Astrocyte (in vitro differentiated cells and primary cell): ENCODE data around the gene SERPINA1. TPM values are rescaled to one million over a fixed set of nuclear protein-coding genes. Genes with fewer than 3 reads are reported as not detected.
A peak's percentile ranks its signal among the peaks of the same experiment; 100 is the strongest.
"Not testable (repeated sequence)": the region's sequence is repeated elsewhere in the genome, so short reads cannot be mapped to it uniquely, and the experiment has no call there.

Experiments
- DNase-seq: peaks from one replicate; pipeline ENCODE4 v3.0.0-alpha.2; 2010; ENCODE audit warnings: low read depth
- FAIRE-seq: peaks from 2 replicates; lab custom pipeline; 2011; peaks lifted over from hg19 to GRCh38; lab: Jason Lieb, UNC
- H2AFZ ChIP-seq: 2 replicates; pipeline ENCODE4 v1.6.0; 2012; ENCODE audit warnings: low read depth, low read length, inconsistent platforms
- H3K27ac ChIP-seq: 2 replicates; pipeline ENCODE4 v1.5.1; 2011; ENCODE audit warnings: low read depth, low read length, inconsistent platforms
- H3K27me3 ChIP-seq: 2 replicates; pipeline ENCODE4 v1.6.0; 2011; ENCODE audit warnings: low read length, inconsistent platforms; ENCODE audit not compliant: insufficient read depth
- H3K36me3 ChIP-seq: 2 replicates; pipeline ENCODE4 v1.5.1; 2011; ENCODE audit warnings: low read length, inconsistent platforms; ENCODE audit not compliant: insufficient read depth
- H3K4me1 ChIP-seq: 2 replicates; pipeline ENCODE4 v1.5.1; 2011; ENCODE audit warnings: low read length, inconsistent platforms; ENCODE audit not compliant: insufficient read depth
- H3K4me2 ChIP-seq: 2 replicates; pipeline ENCODE4 v1.6.0; 2012; ENCODE audit warnings: low read length, inconsistent platforms
- H3K4me3 ChIP-seq: 2 replicates; pipeline ENCODE4 v1.5.1; 2011; ENCODE audit warnings: low read depth, mild to moderate bottlenecking, low read length, inconsistent platforms; ENCODE audit not compliant: insufficient read depth
- H3K79me2 ChIP-seq: 2 replicates; pipeline ENCODE4 v1.6.0; 2012; ENCODE audit warnings: mild to moderate bottlenecking, low read length, inconsistent platforms; ENCODE audit not compliant: insufficient read depth
- H3K9ac ChIP-seq: 2 replicates; pipeline ENCODE4 v1.6.0; 2012; ENCODE audit warnings: mild to moderate bottlenecking, low read length, inconsistent platforms
- H3K9me3 ChIP-seq: 2 replicates; pipeline ENCODE4 v1.5.1; 2012; ENCODE audit warnings: low read depth, mild to moderate bottlenecking, low read length, inconsistent platforms; ENCODE audit not compliant: insufficient read depth
- H4K20me1 ChIP-seq: 2 replicates; pipeline ENCODE4 v1.6.0; 2012; ENCODE audit warnings: low read length, inconsistent platforms; ENCODE audit not compliant: insufficient read depth
- H3K27ac Mint-ChIP-seq: one replicate; pipeline ENCODE4 v1.8.0; 2021; ENCODE audit warnings: mild to moderate bottlenecking, mixed read lengths; ENCODE audit not compliant: unreplicated experiment
- H3K27me3 Mint-ChIP-seq: one replicate; pipeline ENCODE4 v1.8.0; 2021; ENCODE audit warnings: low read depth, mixed read lengths; ENCODE audit not compliant: unreplicated experiment
- H3K36me3 Mint-ChIP-seq: one replicate; pipeline ENCODE4 v1.8.0; 2021; ENCODE audit warnings: low read depth, mixed read lengths; ENCODE audit not compliant: unreplicated experiment
- H3K4me1 Mint-ChIP-seq: one replicate; pipeline ENCODE4 v1.8.0; 2021; ENCODE audit warnings: low read depth, mixed read lengths; ENCODE audit not compliant: unreplicated experiment
- H3K4me3 Mint-ChIP-seq: one replicate; pipeline ENCODE4 v1.8.0; 2021; ENCODE audit warnings: mild to moderate bottlenecking, moderate library complexity, mixed read lengths; ENCODE audit not compliant: unreplicated experiment
- H3K9me3 Mint-ChIP-seq: one replicate; pipeline ENCODE4 v1.8.0; 2021; ENCODE audit warnings: mild to moderate bottlenecking, mixed read lengths; ENCODE audit not compliant: unreplicated experiment
- CTCF ChIP-seq: IDR thresholded peaks from 2 replicates; pipeline ENCODE4 v1.5.1; 2011; ENCODE audit warnings: low read depth, mild to moderate bottlenecking, inconsistent platforms, low read length, moderate library complexity; ENCODE audit not compliant: insufficient read depth
- EZH2 ChIP-seq: IDR thresholded peaks from 2 replicates; pipeline ENCODE4 v1.6.1; 2012; ENCODE audit warnings: mild to moderate bottlenecking, low read length, inconsistent platforms; ENCODE audit not compliant: insufficient read depth
- total RNA-seq: library from RNA; stranded (reverse); gene quantifications from 2 replicates; pipeline ENCODE4 v1.2.1, GENCODE V29; 2021

Gene SERPINA1
- total RNA-seq, 1 donor from 2014 or later, result 0.98 TPM

- DNase-seq, result no peak
- Mint-ChIP-seq H3K27me3 (peaks cover 8% of the 10 kb centered on the region), H3K4me1 (no peaks in the 10 kb centered on the region), H3K27ac (no peak overlapping the region), H3K9me3 (peaks cover 18% of the 10 kb centered on the region), H3K4me3 (no peak overlapping the region), H3K36me3 (no peaks in the 10 kb centered on the region)
- Histone ChIP-seq H3K79me2 (no peaks in the 10 kb centered on the region), H3K36me3 (no peaks in the 10 kb centered on the region), H3K4me1 (no peaks in the 10 kb centered on the region), H3K4me3 (no peak overlapping the region), H3K9ac (no peak overlapping the region), H2AFZ (no peak overlapping the region), H3K27ac (no peak overlapping the region), H3K4me2 (no peak overlapping the region), H4K20me1 (no peaks in the 10 kb centered on the region), H3K27me3 (no peaks in the 10 kb centered on the region), H3K9me3 (no peaks in the 10 kb centered on the region)
- no peak for TF ChIP-seq EZH2
- TF ChIP-seq CTCF, result no peak
- no peak for FAIRE-seq
These were observed 32.9 kb upstream of the SERPINA1 start for GRCh38 chr14:94421316-94421715.

- H3K27ac Mint-ChIP-seq, H3K9ac ChIP-seq, H3K4me1 ChIP-seq, H2AFZ ChIP-seq, H4K20me1 ChIP-seq, H3K27me3 ChIP-seq, H3K36me3 ChIP-seq, FAIRE-seq, DNase-seq, H3K79me2 ChIP-seq, H3K4me3 ChIP-seq, H3K4me3 Mint-ChIP-seq, H3K4me1 Mint-ChIP-seq, H3K27me3 Mint-ChIP-seq, H3K4me2 ChIP-seq, H3K27ac ChIP-seq, H3K9me3 ChIP-seq, H3K36me3 Mint-ChIP-seq: not testable (repeated sequence)
- H3K9me3 Mint-ChIP-seq, result peaks cover 20% of the 10 kb centered on the region
These were observed 29.2 kb upstream of the SERPINA1 start for GRCh38 chr14:94417497-94418205.

DNA sequence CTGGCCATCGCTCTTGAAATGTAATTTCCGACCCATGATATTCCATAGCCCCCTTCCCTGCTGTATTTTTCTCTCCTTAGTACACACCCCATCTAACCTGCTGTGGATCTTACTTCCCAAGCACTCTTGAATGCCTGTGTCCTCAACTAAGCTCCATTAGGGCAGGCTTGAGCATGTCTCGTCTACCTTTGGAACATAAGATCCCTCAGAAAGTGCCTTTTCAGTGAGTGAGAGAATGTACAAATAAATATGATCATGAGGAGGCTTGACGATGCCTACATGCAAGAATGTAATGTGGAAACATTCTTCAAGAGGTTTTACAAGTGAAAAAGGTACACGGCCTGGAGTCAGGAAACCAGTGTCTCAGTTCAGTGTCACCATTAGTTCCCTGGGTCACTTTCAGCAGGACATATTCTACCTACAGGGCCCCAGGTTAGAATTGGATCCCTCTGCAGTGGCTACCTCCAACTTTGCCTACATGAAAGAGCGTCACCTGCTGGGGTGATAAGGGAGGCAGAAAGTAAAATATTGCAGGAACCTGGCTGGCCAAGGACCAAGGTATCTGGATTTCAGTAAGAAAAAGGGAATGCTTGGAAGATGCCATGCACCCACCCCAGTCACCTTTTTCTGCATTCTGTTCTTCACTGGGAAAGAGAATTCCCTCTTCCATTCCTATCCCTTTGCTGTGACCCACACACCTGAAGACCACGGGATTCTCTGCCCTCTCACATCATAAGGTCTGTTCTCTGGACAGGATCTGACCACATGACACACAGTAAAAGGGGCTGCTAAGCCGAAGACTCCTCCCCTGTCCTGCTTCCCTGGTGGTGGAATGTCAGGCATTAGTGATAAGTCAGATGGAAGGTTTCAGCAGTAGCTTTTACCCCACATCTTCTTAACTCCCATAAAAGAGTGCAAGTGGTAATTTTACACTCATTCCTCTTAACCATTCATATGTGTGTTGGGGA lies 24.6 kb upstream of the SERPINA1 start:
- FAIRE-seq, result no peak
- H3K4me3 Mint-ChIP-seq, result no peak overlapping the region
- no peak overlapping the region for H2AFZ ChIP-seq

More for the DNA sequence above, 24.6 kb upstream of the SERPINA1 start:
- peaks cover 2% of the 10 kb centered on the region for H3K27me3 ChIP-seq
- Mint-ChIP-seq H3K27me3 (peaks cover 6% of the 10 kb centered on the region), H3K36me3 (no peaks in the 10 kb centered on the region), H3K27ac (no peak overlapping the region), H3K9me3 (peaks cover 5% of the 10 kb centered on the region), H3K4me1 (peaks cover 8% of the 10 kb centered on the region)
- TF ChIP-seq EZH2 (no peak), CTCF (peak; percentile 3)
- H3K9ac ChIP-seq, result no peak overlapping the region
- no peaks in the 10 kb centered on the region for H3K9me3 ChIP-seq
- no peak overlapping the region for H3K27ac ChIP-seq
- no peak overlapping the region for H3K4me2 ChIP-seq
- H3K36me3 ChIP-seq, result no peaks in the 10 kb centered on the region
- H4K20me1 ChIP-seq, result no peaks in the 10 kb centered on the region
- no peak for DNase-seq
- H3K4me3 ChIP-seq, result no peak overlapping the region
- H3K4me1 ChIP-seq, result no peaks in the 10 kb centered on the region
- no peaks in the 10 kb centered on the region for H3K79me2 ChIP-seq
